ENCODE data around the gene SLC39A9. TPM values are rescaled to one million over a fixed set of nuclear protein-coding genes. Genes with fewer than 3 reads are reported as not detected.
"Not testable (repeated sequence)": the region's sequence is repeated elsewhere in the genome, so short reads cannot be mapped to it uniquely, and the experiment has no call there.

SLC39A9 gene
- total RNA-seq, 1 experiment from 2014 or later, result 80.8 TPM

DNA sequence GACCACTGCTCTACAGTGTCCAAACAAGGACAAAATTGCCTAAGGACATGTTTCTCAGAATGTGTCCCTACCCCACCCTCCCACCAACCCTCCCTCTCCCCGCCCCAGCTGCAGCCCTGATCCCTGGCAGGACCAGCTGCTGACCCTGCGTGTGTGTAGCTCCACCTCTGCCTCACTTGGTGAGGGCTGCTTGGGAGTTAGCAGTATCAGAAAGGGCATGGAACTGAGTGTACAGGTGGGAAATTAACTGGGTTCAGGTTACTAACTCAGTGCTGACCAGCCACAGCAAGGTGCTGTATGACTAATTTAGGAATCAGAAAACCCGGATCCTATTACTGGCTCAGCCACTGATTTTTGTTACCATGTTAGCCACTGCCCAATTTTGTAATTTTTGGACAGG is 74.8 kb downstream of the SLC39A9 start:
- DNase-seq (peak; percentile 74), ATAC-seq (peak; percentile 88)
- H3K9me2 ChIP-seq (replicated peaks; ENCODE audit: low read length), result no peaks in the 10 kb centered on the region
- peak overlapping the region; percentile 19 for H3K4me2 ChIP-seq (ENCODE audit: low read length)
- 0 out of 2 replicates have a peak overlapping the region, but pooled peaks have one; percentile 7 for H3K27ac ChIP-seq (ENCODE audit: low read length)
- no peaks in the 10 kb centered on the region for H3K27me3 ChIP-seq (ENCODE audit: low read length)
- no peak overlapping the region for H3K9ac ChIP-seq (ENCODE audit: low read length)
- H3K36me3 ChIP-seq (ENCODE audit: low read depth, low read length), result no peaks in the 10 kb centered on the region
- no peak overlapping the region for H2AFZ ChIP-seq (ENCODE audit: low read length)
- H3K4me3 ChIP-seq (ENCODE audit: low read length), result no peak overlapping the region
- CTCF ChIA-PET, result no interaction called here
- intact Hi-C loops (cut with micrococcal nuclease), result no loop called here
- no peaks in the 10 kb centered on the region for H4K20me1 ChIP-seq (ENCODE audit: low read length)
- H3K9me3 ChIP-seq (ENCODE audit: low read length), result no peaks in the 10 kb centered on the region
- TF ChIP-seq CTCF (conservative IDR thresholded peaks at IDR 0.05; ENCODE audit: low read depth, low read length), result no peak
- no peak for TF ChIP-seq EZH2 (IDR thresholded peaks at IDR 0.05; ENCODE audit: low read length, unreplicated experiment)
- no peak for TF ChIP-seq EZH2phosphoT487 (IDR thresholded peaks at IDR 0.05; ENCODE audit: borderline replicate concordance, low read length)
- no peaks in the 10 kb centered on the region for H3F3A ChIP-seq (ENCODE audit: low read length, unreplicated experiment)
- POLR2A ChIA-PET (ENCODE audit: unreplicated experiment), result no interaction called here
- no peaks in the 10 kb centered on the region for H3K79me2 ChIP-seq (ENCODE audit: low read length)
- peaks cover 11% of the 10 kb centered on the region for H3K4me1 ChIP-seq (ENCODE audit: insufficient read depth, low read length)
- no TSS peak for BruUV-seq (replicated peaks)

- intact Hi-C loops (cut with micrococcal nuclease), result no loop called here
- H3K4me1 ChIP-seq (ENCODE audit: insufficient read depth, low read length), result peaks cover 11% of the 10 kb centered on the region
- no TSS peak for BruUV-seq (replicated peaks)
- ChIA-PET POLR2A (ENCODE audit: unreplicated experiment) (no interaction called here), CTCF (interaction anchor here (0.7 to 1.6 kb wide), 2 partner anchors 15 to 54 kb away, joined by 4 to 5 read pairs; no protein-coding TSS in a partner anchor)
- no peaks in the 10 kb centered on the region for H3F3A ChIP-seq (ENCODE audit: low read length, unreplicated experiment)
- no peaks in the 10 kb centered on the region for H4K20me1 ChIP-seq (ENCODE audit: low read length)
- no peaks in the 10 kb centered on the region for H3K9me3 ChIP-seq (ENCODE audit: low read length)
- H3K79me2 ChIP-seq (ENCODE audit: low read length), result no peaks in the 10 kb centered on the region
- H2AFZ ChIP-seq (ENCODE audit: low read length), result no peak overlapping the region
- H3K9me2 ChIP-seq (replicated peaks; ENCODE audit: low read length), result no peaks in the 10 kb centered on the region
- ATAC-seq (no peak), DNase-seq (no peak)
- no peak overlapping the region for H3K4me3 ChIP-seq (ENCODE audit: low read length)
- H3K27me3 ChIP-seq (ENCODE audit: low read length), result no peaks in the 10 kb centered on the region
- no peaks in the 10 kb centered on the region for H3K36me3 ChIP-seq (ENCODE audit: low read depth, low read length)
- H3K27ac ChIP-seq (ENCODE audit: low read length), result no peak overlapping the region
- no peak for TF ChIP-seq CTCF (conservative IDR thresholded peaks at IDR 0.05; ENCODE audit: low read depth, low read length)
- TF ChIP-seq EZH2 (IDR thresholded peaks at IDR 0.05; ENCODE audit: low read length, unreplicated experiment), result no peak
- TF ChIP-seq EZH2phosphoT487 (IDR thresholded peaks at IDR 0.05; ENCODE audit: borderline replicate concordance, low read length), result no peak
- no peak overlapping the region for H3K4me2 ChIP-seq (ENCODE audit: low read length)
- H3K9ac ChIP-seq (ENCODE audit: low read length), result no peak overlapping the region
These were observed 75.5 kb downstream of the SLC39A9 start for GRCh38 chr14:69473946-69474345.

GRCh38 chr14:69475194-69475818 is 76.8 kb downstream of the SLC39A9 start:
- no peaks in the 10 kb centered on the region for H3K9me2 ChIP-seq (replicated peaks; ENCODE audit: low read length)
- H3K4me2 ChIP-seq (ENCODE audit: low read length), result no peak overlapping the region
- H3K9ac ChIP-seq (ENCODE audit: low read length), result no peak overlapping the region
- intact Hi-C loops (cut with micrococcal nuclease), result loop anchor here (5.0 kb wide), 1 partner anchor 233 kb away; no protein-coding TSS in a partner anchor
- DNase-seq (peak; percentile 66), ATAC-seq (peak; percentile 51)
- no peak overlapping the region for H2AFZ ChIP-seq (ENCODE audit: low read length)
- no peaks in the 10 kb centered on the region for H3F3A ChIP-seq (ENCODE audit: low read length, unreplicated experiment)
- peaks cover 11% of the 10 kb centered on the region for H3K4me1 ChIP-seq (ENCODE audit: insufficient read depth, low read length)
- ChIA-PET CTCF (interaction anchor here (0.6 to 1.6 kb wide), 4 partner anchors 10 to 17 kb away, joined by 3 to 5 read pairs (median 4); no protein-coding TSS in a partner anchor), POLR2A (ENCODE audit: unreplicated experiment) (no interaction called here)
- no peak overlapping the region for H3K4me3 ChIP-seq (ENCODE audit: low read length)
- no peaks in the 10 kb centered on the region for H3K36me3 ChIP-seq (ENCODE audit: low read depth, low read length)
- no peak overlapping the region for H3K27ac ChIP-seq (ENCODE audit: low read length)
- TF ChIP-seq CTCF (conservative IDR thresholded peaks at IDR 0.05; ENCODE audit: low read depth, low read length) (peak; percentile 76), EZH2 (IDR thresholded peaks at IDR 0.05; ENCODE audit: low read length, unreplicated experiment) (no peak)
- no peaks in the 10 kb centered on the region for H3K79me2 ChIP-seq (ENCODE audit: low read length)
- H3K27me3 ChIP-seq (ENCODE audit: low read length), result no peaks in the 10 kb centered on the region
- no TSS peak for BruUV-seq (replicated peaks)
- no peaks in the 10 kb centered on the region for H3K9me3 ChIP-seq (ENCODE audit: low read length)
- no peaks in the 10 kb centered on the region for H4K20me1 ChIP-seq (ENCODE audit: low read length)

DNA sequence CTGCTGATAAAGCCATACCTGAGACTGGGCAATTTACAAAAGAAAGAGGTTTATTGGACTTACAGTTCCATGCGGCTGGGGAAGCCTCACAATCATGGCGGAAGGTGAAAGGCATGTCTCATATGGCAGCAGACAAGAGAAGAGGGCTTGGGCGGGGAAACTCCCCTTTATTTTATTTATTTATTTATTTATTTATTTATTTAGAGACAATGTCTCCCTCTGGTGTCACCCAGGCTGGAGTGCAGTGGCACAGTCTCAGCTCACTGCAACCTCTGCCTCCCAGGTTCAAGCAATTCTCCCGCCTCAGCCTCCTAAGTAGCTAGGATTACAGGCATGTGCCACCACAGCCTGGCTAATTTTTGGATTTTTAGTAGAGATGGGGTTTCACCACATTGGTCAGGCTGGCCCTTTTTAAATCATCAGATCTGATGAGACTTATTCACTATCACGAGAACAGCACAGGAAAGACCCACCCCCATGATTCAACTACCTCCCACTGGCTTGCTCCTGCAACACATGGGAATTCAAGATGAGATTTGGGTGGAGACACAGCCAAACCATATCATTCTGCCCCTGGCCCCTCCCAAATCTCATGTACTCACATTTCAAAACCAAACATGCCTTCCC is 78.4 kb downstream of the SLC39A9 start:
- intact Hi-C loops (cut with micrococcal nuclease), result loop anchor here (5.0 kb wide), 1 partner anchor 235 kb away; no protein-coding TSS in a partner anchor

More for the DNA sequence above, 78.4 kb downstream of the SLC39A9 start:
- H3K9ac ChIP-seq (ENCODE audit: low read length); H3K4me2 ChIP-seq (ENCODE audit: low read length); H3K9me3 ChIP-seq (ENCODE audit: low read length); H3K27me3 ChIP-seq (ENCODE audit: low read length); H3F3A ChIP-seq (ENCODE audit: low read length, unreplicated experiment); H3K27ac ChIP-seq (ENCODE audit: low read length); POLR2A ChIA-PET (ENCODE audit: unreplicated experiment); H3K79me2 ChIP-seq (ENCODE audit: low read length); H2AFZ ChIP-seq (ENCODE audit: low read length); H4K20me1 ChIP-seq (ENCODE audit: low read length); BruUV-seq (replicated peaks); H3K4me3 ChIP-seq (ENCODE audit: low read length); H3K36me3 ChIP-seq (ENCODE audit: low read depth, low read length); H3K9me2 ChIP-seq (replicated peaks; ENCODE audit: low read length): not testable (repeated sequence)
- peaks cover 11% of the 10 kb centered on the region for H3K4me1 ChIP-seq (ENCODE audit: insufficient read depth, low read length)
- DNase-seq (peak; percentile 19), ATAC-seq (peak; percentile 3; the same call in 1 of the 2 replicates)
- CTCF ChIA-PET, result interaction anchor here (0.6 to 1.4 kb wide), 6 partner anchors 12 to 269 kb away, joined by 3 to 6 read pairs (median 4); no protein-coding TSS in a partner anchor
